NOMO-1 (cell line): ENCODE data around the gene TSPAN19.

ENCODE experiments used
- DNase-seq, 2 experiments: peaks; one replicate each; lab custom pipeline; 2025; ENCODE audit not compliant: unreplicated experiment in 2 of 2; lab: John Stamatoyannopoulos, UW

Gene TSPAN19

GRCh38 chr12:85004204-85004603, 31.9 kb downstream of the TSPAN19 start:
- DNase-seq, result no peak

- no peak for DNase-seq
These were observed 33.2 kb downstream of the TSPAN19 start for GRCh38 chr12:85002778-85003296.

GRCh38 chr12:85000729-85001128, 35.3 kb downstream of the TSPAN19 start:
- DNase-seq, result no peak

- DNase-seq, result no peak
These were observed 37.7 kb downstream of the TSPAN19 start for GRCh38 chr12:84998341-84998740.

GRCh38 chr12:84996759-84997158, 39.3 kb downstream of the TSPAN19 start:
- DNase-seq, result no peak

- DNase-seq, result no peak
These were observed 40.4 kb downstream of the TSPAN19 start for GRCh38 chr12:84995641-84996040.

GRCh38 chr12:84994426-84994825, 41.7 kb downstream of the TSPAN19 start:
- DNase-seq, result no peak

GRCh38 chr12:84986586-84986985, 49.5 kb downstream of the TSPAN19 start:
- DNase-seq, result no peak

- no peak for DNase-seq
These were observed 50.0 kb downstream of the TSPAN19 start for GRCh38 chr12:84986117-84986516.

GRCh38 chr12:84983289-84983688, 52.8 kb downstream of the TSPAN19 start:
- no peak for DNase-seq

- DNase-seq, result no peak
These were observed 53.2 kb downstream of the TSPAN19 start for GRCh38 chr12:84982888-84983287.

GRCh38 chr12:84978921-84979320, 57.2 kb downstream of the TSPAN19 start:
- DNase-seq, result no peak

- DNase-seq, result no peak
These were observed 59.9 kb downstream of the TSPAN19 start for GRCh38 chr12:84976133-84976532.

GRCh38 chr12:84974155-84974815, 61.8 kb downstream of the TSPAN19 start:
- DNase-seq, result no peak

- DNase-seq, result no peak
These were observed 63.1 kb downstream of the TSPAN19 start for GRCh38 chr12:84973026-84973425.

- DNase-seq, result no peak
These were observed 66.9 kb downstream of the TSPAN19 start for GRCh38 chr12:84969226-84969625.
